HepG2 (cell line): ENCODE results near the gene ELP4. TPM values are rescaled to one million over a fixed set of nuclear protein-coding genes. Genes with fewer than 3 reads are reported as not detected.

Source experiments
- ATAC-seq: fragments of 200-7000 bp; cut with Tn5 transposase; 3 replicates; pipeline ENCODE4 v1.9.1; 2020; ENCODE audit warnings: mild to moderate bottlenecking, moderate library complexity
- BruUV-seq: library from RNA; stranded (reverse); fragments of 400-500 nt; replicated peaks from 2 replicates; lab custom pipeline; 2021; lab: Mats Ljungman, UMichigan
- CTCF ChIA-PET: fragments of 300-600 bp; formaldehyde crosslinking; extraction: SDS; loops from one replicate; lab custom pipeline; 2021; ENCODE audit warnings: low total read pairs, inconsistent platforms, low intra/inter-chr PET ratio; lab: Yijun Ruan, JAX
- POLR2A ChIA-PET: fragments of 350-600 bp; sonication (Branson Sonifier 250); formaldehyde crosslinking; loops from one replicate; lab custom pipeline; 2020; ENCODE audit warnings: antibody characterized with exemption, inconsistent platforms; lab: Yijun Ruan, JAX
- DNase-seq: peaks from one replicate; pipeline ENCODE4 v3.0.0-alpha.2; 2015; ENCODE audit warnings: low spot score
- FAIRE-seq: peaks from 3 replicates; lab custom pipeline; 2011; peaks lifted over from hg19 to GRCh38; lab: Jason Lieb, UNC
- H2AFZ ChIP-seq: one replicate; pipeline ENCODE4 v1.6.1; 2011; ENCODE audit warnings: low read length, inconsistent platforms
- H3K27ac ChIP-seq: fragments of 300-600 bp; 3 replicates; pipeline ENCODE4 v1.8.0; 2011; ENCODE audit warnings: mixed run types, mild to moderate bottlenecking, mixed read lengths, low read length, inconsistent platforms; ENCODE audit not compliant: insufficient read depth; ENCODE audit errors: extremely low read length
- H3K27me3 ChIP-seq, 2 experiments: fragments of 200-600 bp in 1 of 2; 2 replicates in 1 of 2; 3 replicates in 1 of 2; pipeline versions ENCODE4 v1.6.0 to v1.8.0; 2011; ENCODE audit warnings: low read length in 2 of 2, mild to moderate bottlenecking in 2 of 2, moderate library complexity in 2 of 2, inconsistent platforms in 1 of 2; ENCODE audit not compliant: insufficient read depth in 2 of 2, control insufficient read depth in 1 of 2
- H3K36me3 ChIP-seq, 2 experiments: fragments of 200-600 bp in 1 of 2; replicated peaks in 1 of 2; 2 replicates in 1 of 2; 3 replicates in 1 of 2; pipeline versions ENCODE4 v1.5.1 to v1.8.0; 2011; ENCODE audit warnings: low read length in 2 of 2, inconsistent platforms in 1 of 2; ENCODE audit not compliant: insufficient read depth in 2 of 2, control insufficient read depth in 1 of 2
- H3K4me1 ChIP-seq: 2 replicates; pipeline ENCODE4 v1.5.1; 2012; ENCODE audit warnings: low read length, inconsistent platforms; ENCODE audit not compliant: insufficient read depth
- H3K4me2 ChIP-seq: 2 replicates; pipeline ENCODE4 v1.6.0; 2011; ENCODE audit warnings: low read depth, low read length, inconsistent platforms
- H3K4me3 ChIP-seq, 3 experiments: fragments of 200-600 bp in 1 of 3; sonication (generic), shearing (Covaris generic) in 1 of 3; replicated peaks in 1 of 3; 2 replicates each; pipeline ENCODE4 v1.5.1; 2011 to 2016; ENCODE audit warnings: low read length in 3 of 3, inconsistent platforms in 2 of 3, low read depth in 2 of 3, mild to moderate bottlenecking in 2 of 3, control low read depth in 1 of 3, mixed read lengths in 1 of 3; ENCODE audit not compliant: insufficient read depth in 1 of 3
- H3K79me2 ChIP-seq: one replicate; pipeline ENCODE4 v1.6.1; 2011; ENCODE audit warnings: low read length, inconsistent platforms; ENCODE audit not compliant: insufficient read depth
- H3K9ac ChIP-seq: 2 replicates; pipeline ENCODE4 v1.6.0; 2011; ENCODE audit warnings: mild to moderate bottlenecking, low read depth, low read length, inconsistent platforms; ENCODE audit not compliant: insufficient read depth
- H3K9me3 ChIP-seq: 2 replicates; pipeline ENCODE4 v1.5.1; 2012; ENCODE audit warnings: mild to moderate bottlenecking, low read length
- H4K20me1 ChIP-seq: 2 replicates; pipeline ENCODE4 v1.6.0; 2011; ENCODE audit warnings: inconsistent platforms, mild to moderate bottlenecking, low read length, moderate library complexity; ENCODE audit not compliant: insufficient read depth
- BCL6 ChIP-seq: IDR thresholded peaks from 2 replicates; pipeline ENCODE4 v1.6.1; 2016; ENCODE audit warnings: missing genetic modification reagents, missing compliant biosample characterization
- CHD2 ChIP-seq: IDR thresholded peaks from 2 replicates; pipeline ENCODE4 v1.6.1; 2011; ENCODE audit warnings: low read depth, low read length, improper control_type of control experiment
- GFI1 ChIP-seq: sonication (generic); formaldehyde crosslinking; IDR thresholded peaks from 2 replicates; pipeline ENCODE4 v1.5.0; 2020; ENCODE audit warnings: missing genetic modification reagents, mild to moderate bottlenecking, borderline replicate concordance
- HIVEP1 ChIP-seq: sonication (generic); formaldehyde crosslinking; IDR thresholded peaks from 2 replicates; pipeline ENCODE4 v1.4.0; 2020; ENCODE audit warnings: mild to moderate bottlenecking, missing genetic modification reagents
- HOXD1 ChIP-seq: sonication (generic); formaldehyde crosslinking; IDR thresholded peaks from 2 replicates; pipeline ENCODE4 v1.5.0; 2020; ENCODE audit warnings: missing genetic modification reagents
- NFYC ChIP-seq: IDR thresholded peaks from 2 replicates; pipeline ENCODE4 v1.6.1; 2016; ENCODE audit warnings: missing genetic modification reagents, missing compliant biosample characterization
- PAX8 ChIP-seq: sonication (generic); formaldehyde crosslinking; IDR thresholded peaks from 2 replicates; pipeline ENCODE4 v1.8.0; 2022; ENCODE audit warnings: mild to moderate bottlenecking, missing genetic modification reagents, borderline replicate concordance
- PTBP1 ChIP-seq: fragments of 200-400 bp; formaldehyde crosslinking; IDR thresholded peaks from 2 replicates; pipeline ENCODE4 v1.6.1; 2018; ENCODE audit warnings: low read length, low read depth; ENCODE audit not compliant: poor library complexity, severe bottlenecking
- TCF7 ChIP-seq: sonication (generic); IDR thresholded peaks from 2 replicates; pipeline ENCODE4 v1.6.1; 2016; ENCODE audit warnings: antibody characterized with exemption, low read depth
- ZNF75D ChIP-seq: sonication (generic); formaldehyde crosslinking; IDR thresholded peaks from 2 replicates; pipeline ENCODE4 v1.8.1; 2023; ENCODE audit warnings: missing genetic modification reagents, mild to moderate bottlenecking, borderline replicate concordance
- WGBS: methylation state at CpG from one replicate; pipeline ENCODE4 v1.1.6; 2017; ENCODE audit warnings: low lambda C conversion rate; 5-methylcytosine and 5-hydroxymethylcytosine counted together
- in situ Hi-C: cut with HindIII; loops from 2 replicates; pipeline ENCODE4 v1.10.0; 2017; ENCODE audit warnings: low pct_unique_long_range_greater_than_20kb; ENCODE audit not compliant: extremely low pct_ligation_motif_present
- intact Hi-C: fragments of 100-400 bp; cut with micrococcal nuclease; formaldehyde crosslinking; loops from one replicate; pipeline ENCODE4 v1.10.0; 2022; ENCODE audit not compliant: unreplicated experiment
- polyA plus RNA-seq, 8 experiments: library from polyadenylated mRNA; depleted of rRNA in 3 of 8; stranded (reverse) in 7 of 8; unstranded in 1 of 8; fragments of >200 nt; fragmentation: Illumina TruSeq in 4 of 8; extraction: Trizol in 4 of 8; gene quantifications; 2 replicates each; pipeline versions ENCODE4 v1.2.1 to v1.2.3, GENCODE V29; 2011 to 2016; ENCODE audit warnings: low read depth in 4 of 8, missing spikeins in 1 of 8, mixed read lengths in 1 of 8; ENCODE audit not compliant: insufficient read depth in 1 of 8
- total RNA-seq, 5 experiments: library from RNA; depleted of rRNA; stranded (reverse); fragments of >200 nt; fragmentation: Illumina TruSeq; extraction: Trizol; gene quantifications; 2 replicates each; pipeline ENCODE4 v1.2.3, GENCODE V29; 2016; ENCODE audit warnings: low read depth in 1 of 5
- TF ChIP-seq, protein P1 (sequence below): sonication (generic); formaldehyde crosslinking; IDR thresholded peaks from 2 replicates; pipeline ENCODE4 v1.8.1; 2022; ENCODE audit warnings: mild to moderate bottlenecking, missing genetic modification reagents

ELP4 gene
- total and polyA plus RNA-seq, 2 of the 13 experiments (the other 11 are each of a cell fraction or from before 2014, with no cell fraction given), result 12.8 to 19.1 TPM

DNA sequence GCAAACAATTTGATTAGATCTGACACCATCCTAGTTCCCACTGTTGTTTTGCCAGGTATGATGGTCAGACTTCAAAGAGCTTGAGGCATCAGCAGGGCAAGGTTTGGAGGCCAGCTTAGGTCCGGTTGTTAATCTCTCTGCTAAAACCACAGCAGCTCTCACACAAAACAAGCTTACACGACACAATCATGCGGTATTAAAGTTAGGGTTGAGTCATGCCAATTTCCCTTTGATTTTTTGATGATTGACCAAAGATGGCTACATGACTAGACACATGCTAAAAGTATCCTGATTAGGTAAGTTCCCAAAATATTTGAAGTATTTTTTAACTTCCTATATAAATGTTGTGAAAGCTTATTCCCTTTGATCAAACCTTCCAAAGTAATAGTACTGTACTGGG, 145.9 kb downstream of the ELP4 start:
- no peak for ATAC-seq
- Histone ChIP-seq H3K9ac (no peak overlapping the region), H3K36me3 (no peaks in the 10 kb centered on the region), H3K4me3 (no peak overlapping the region), H4K20me1 (no peaks in the 10 kb centered on the region), H3K27me3 (no peaks in the 10 kb centered on the region), H3K4me1 (no peaks in the 10 kb centered on the region), H3K27ac (no peak overlapping the region), H3K79me2 (no peaks in the 10 kb centered on the region), H2AFZ (no peak overlapping the region), H3K4me2 (no peak overlapping the region), H3K9me3 (no peaks in the 10 kb centered on the region)
- TF ChIP-seq CHD2 (no peak), TCF7 (peak; percentile 14; the same call in 1 of the 2 replicates)
- ChIA-PET CTCF (no interaction called here), POLR2A (no interaction called here)
- intact Hi-C loops, result no loop called here
- DNase-seq, result peak; percentile 82
- 66% methylated on average over 3 of the region's 3 CpGs for WGBS
- no peak for FAIRE-seq
- BruUV-seq, result no TSS peak
- in situ Hi-C loops, result no loop called here

DNA sequence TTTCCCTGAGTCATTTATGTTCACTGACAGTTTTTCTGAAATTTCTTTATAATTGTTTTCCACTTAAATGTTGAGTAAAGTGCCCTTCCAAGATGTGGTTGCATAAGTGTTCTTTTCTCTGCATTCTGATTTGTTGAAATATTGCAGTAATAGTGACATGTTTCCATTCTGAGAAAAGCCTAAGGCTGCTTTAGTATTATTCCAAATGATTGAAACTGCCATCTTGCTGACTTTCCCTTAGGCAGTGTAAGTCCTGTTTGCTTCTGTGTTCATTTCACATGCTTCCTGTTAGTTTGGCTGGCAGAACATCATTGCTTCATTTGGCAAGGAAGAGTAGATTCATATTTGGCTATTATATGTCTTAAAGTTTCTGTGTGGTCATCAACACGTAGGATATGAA, 146.5 kb downstream of the ELP4 start:
- FAIRE-seq, result no peak

More for the DNA sequence above, 146.5 kb downstream of the ELP4 start:
- WGBS, result 80% methylated on average over 1 of the region's 1 CpG
- DNase-seq, result no peak
- ATAC-seq, result no peak
- H3K9ac ChIP-seq, result no peak overlapping the region
- H3K4me3 ChIP-seq, result no peak overlapping the region
- H4K20me1 ChIP-seq, result no peaks in the 10 kb centered on the region
- BruUV-seq, result no TSS peak
- POLR2A ChIA-PET, result no interaction called here
- H3K27me3 ChIP-seq, result no peaks in the 10 kb centered on the region
- TF ChIP-seq HIVEP1 (CRISPR knock-in tag) (no peak), HOXD1 (no peak), NFYC (CRISPR knock-in tag) (no peak), PTBP1 (no peak), GFI1 (CRISPR knock-in tag) (no peak), BCL6 (no peak), PAX8 (CRISPR knock-in tag) (no peak), ZNF75D (no peak)
- TF ChIP-seq, protein P1, sequence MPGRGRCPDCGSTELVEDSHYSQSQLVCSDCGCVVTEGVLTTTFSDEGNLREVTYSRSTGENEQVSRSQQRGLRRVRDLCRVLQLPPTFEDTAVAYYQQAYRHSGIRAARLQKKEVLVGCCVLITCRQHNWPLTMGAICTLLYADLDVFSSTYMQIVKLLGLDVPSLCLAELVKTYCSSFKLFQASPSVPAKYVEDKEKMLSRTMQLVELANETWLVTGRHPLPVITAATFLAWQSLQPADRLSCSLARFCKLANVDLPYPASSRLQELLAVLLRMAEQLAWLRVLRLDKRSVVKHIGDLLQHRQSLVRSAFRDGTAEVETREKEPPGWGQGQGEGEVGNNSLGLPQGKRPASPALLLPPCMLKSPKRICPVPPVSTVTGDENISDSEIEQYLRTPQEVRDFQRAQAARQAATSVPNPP (CRISPR knock-in tag), result no peak
- TF ChIP-seq, all 625 proteins: peak for 0
- H3K79me2 ChIP-seq, result no peaks in the 10 kb centered on the region
- no peaks in the 10 kb centered on the region for H3K9me3 ChIP-seq
- H3K27ac ChIP-seq, result no peak overlapping the region
- H3K4me1 ChIP-seq, result no peaks in the 10 kb centered on the region
- H2AFZ ChIP-seq, result no peak overlapping the region
- CTCF ChIA-PET, result no interaction called here
- in situ Hi-C loops (no loop called here), intact Hi-C loops (no loop called here)
- no peaks in the 10 kb centered on the region for H3K36me3 ChIP-seq
- no peak overlapping the region for H3K4me2 ChIP-seq
